BJ (cell line): ENCODE results near the gene KRT3. TPM values are rescaled to one million over a fixed set of nuclear protein-coding genes. Genes with fewer than 3 reads are reported as not detected.

Experiments used
- CTCF ChIA-PET: fragments of 350-600 bp; formaldehyde crosslinking; extraction: SDS; loops from one replicate; lab custom pipeline; 2021; ENCODE audit warnings: antibody characterized with exemption, inconsistent platforms; lab: Yijun Ruan, JAX
- POLR2A ChIA-PET: fragments of 300-600 bp; sonication (Branson Sonifier 250); formaldehyde crosslinking; extraction: SDS; loops from one replicate; lab custom pipeline; 2021; ENCODE audit warnings: antibody characterized with exemption; lab: Charles Lee
- DNase-seq: peaks from one replicate; pipeline ENCODE4 v3.0.0-alpha.2; 2011; ENCODE audit warnings: low read depth
- H3K27me3 ChIP-seq: 2 replicates; pipeline ENCODE4 v1.6.0; 2011; ENCODE audit warnings: low read length; ENCODE audit not compliant: control insufficient read depth, insufficient read depth
- H3K36me3 ChIP-seq: 2 replicates; pipeline ENCODE4 v1.5.1; 2011; ENCODE audit warnings: low read length; ENCODE audit not compliant: control insufficient read depth, insufficient read depth
- H3K4me3 ChIP-seq: 2 replicates; pipeline ENCODE4 v1.5.1; 2011; ENCODE audit warnings: low read depth, mild to moderate bottlenecking, control low read depth, low read length
- CTCF ChIP-seq: IDR thresholded peaks from 2 replicates; pipeline ENCODE4 v1.5.1; 2011; ENCODE audit warnings: low read depth, mild to moderate bottlenecking, control low read depth, inconsistent platforms, low read length, moderate library complexity; ENCODE audit not compliant: insufficient read depth
- polyA plus RNA-seq: library from polyadenylated mRNA; depleted of rRNA; stranded (reverse); fragments of >200 nt; gene quantifications from 2 replicates; pipeline ENCODE4 v1.2.3, GENCODE V29; 2011

Gene KRT3
- polyA plus RNA-seq, 1 experiment = not detected

- Histone ChIP-seq H3K4me3 (no peak within 1 kb of the TSS), H3K36me3 (no peaks in the 10 kb centered on the region), H3K27me3 (peaks cover 20% of the 10 kb centered on the region)
- peak; percentile 25 for DNase-seq
- CTCF ChIA-PET = interaction anchor here (1.0 to 1.5 kb wide), 3 partner anchors 12 to 442 kb away, joined by 3 to 4 read pairs (median 4); no protein-coding TSS in a partner anchor
- TF ChIP-seq CTCF = no peak
- POLR2A ChIA-PET = interaction anchor here (0.6 kb wide), 1 partner anchor 245 kb away, joined by 3 read pairs; no protein-coding TSS in a partner anchor
Measured at GRCh38 chr12:52813885-52814709, 18.2 kb upstream of the KRT3 start, which contains the start of gene KRT4. Gene KRT4 (minus strand): TSS chr12:52814116. CDS start chr12:52814058, 58 bp downstream.

- H3K27me3 ChIP-seq = peaks cover 16% of the 10 kb centered on the region
- CTCF ChIA-PET = interaction anchor here (1.0 to 1.5 kb wide), 4 partner anchors 11 to 441 kb away, joined by 3 to 4 read pairs (median 4); no protein-coding TSS in a partner anchor
Measured at GRCh38 chr12:52813203-52813819, 17.4 kb upstream of the KRT3 start.

GRCh38 chr12:52812749-52813148 is 16.8 kb upstream of the KRT3 start:
- Histone ChIP-seq H3K27me3 (peaks cover 15% of the 10 kb centered on the region), H3K4me3 (no peak overlapping the region), H3K36me3 (no peaks in the 10 kb centered on the region)
- DNase-seq = no peak
- ChIA-PET CTCF (interaction anchor here (1.0 to 1.3 kb wide), 3 partner anchors 11 to 53 kb away, joined by 3 to 4 read pairs (median 3); no protein-coding TSS in a partner anchor), POLR2A (no interaction called here)
- no peak for TF ChIP-seq CTCF

More at GRCh38 chr12:52813203-52813819, 17.4 kb upstream of the KRT3 start:
- Histone ChIP-seq H3K36me3 (no peaks in the 10 kb centered on the region), H3K4me3 (no peak overlapping the region)
- POLR2A ChIA-PET = no interaction called here
- TF ChIP-seq CTCF = no peak
- DNase-seq = no peak

- TF ChIP-seq CTCF = no peak
- no peak for DNase-seq
- H3K36me3 ChIP-seq = no peaks in the 10 kb centered on the region
- CTCF ChIA-PET = no interaction called here
- no peak overlapping the region for H3K4me3 ChIP-seq
- POLR2A ChIA-PET = no interaction called here
- peaks cover 12% of the 10 kb centered on the region for H3K27me3 ChIP-seq
Measured at GRCh38 chr12:52812073-52812400, 16.1 kb upstream of the KRT3 start.
